Cardiac muscle cell (in vitro differentiated cells and primary cell): ENCODE measurements around the gene DPEP2. TPM values are rescaled to one million over a fixed set of nuclear protein-coding genes. Genes with fewer than 3 reads are reported as not detected.

Experiments
- DNase-seq, 2 donors: peaks; one replicate each; pipeline versions ENCODE4 v3.0.0 to v3.0.0-alpha.2; 2010 to 2017; ENCODE audit warnings: low read depth in 1 of 2, low spot score in 1 of 2
- H3K27ac ChIP-seq: fragments of 200-600 bp; sonication (generic); 2 replicates; pipeline ENCODE4 v1.5.1; 2016
- H3K27me3 ChIP-seq: fragments of 200-600 bp; sonication (generic); 2 replicates; pipeline ENCODE4 v1.6.0; 2016; ENCODE audit warnings: control low read depth
- H3K36me3 ChIP-seq: fragments of 200-600 bp; sonication (generic); 2 replicates; pipeline ENCODE4 v1.5.1; 2016; ENCODE audit warnings: control low read depth
- H3K4me1 ChIP-seq: fragments of 200-600 bp; sonication (generic); 2 replicates; pipeline ENCODE4 v1.8.1; 2017; ENCODE audit warnings: low read depth, mild to moderate bottlenecking, mixed run types
- H3K4me3 ChIP-seq: fragments of 200-600 bp; sonication (generic); 2 replicates; pipeline ENCODE4 v1.5.1; 2016; ENCODE audit warnings: mild to moderate bottlenecking
- H3K9me3 ChIP-seq: fragments of 200-600 bp; sonication (generic); 2 replicates; pipeline ENCODE4 v1.5.1; 2017; ENCODE audit warnings: low read depth, mild to moderate bottlenecking, control low read depth
- CTCF ChIP-seq: IDR thresholded peaks from 2 replicates; pipeline ENCODE4 v1.5.1; 2012; ENCODE audit warnings: low read depth, mild to moderate bottlenecking, low read length
- polyA plus RNA-seq: library from polyadenylated mRNA; unstranded; fragments of >200 nt; fragmentation: Nextera tagmentation; extraction: Ambion mirVana; gene quantifications from 2 replicates; pipeline ENCODE4 v1.2.1, GENCODE V29; 2016
- total RNA-seq: library from RNA; depleted of rRNA; stranded (reverse); fragments of >200 nt; gene quantifications from 2 replicates; pipeline ENCODE4 v1.2.3, GENCODE V29; 2016

The DPEP2 gene
- total and polyA plus RNA-seq, 2 experiments from 2014 or later: not detected

GRCh38 chr16:67946966-67947558, 52.2 kb downstream of the DPEP2 start:
- Histone ChIP-seq H3K9me3 (no peaks in the 10 kb centered on the region), H3K36me3 (peaks cover 50% of the 10 kb centered on the region), H3K4me3 (no peak overlapping the region), H3K27me3 (no peaks in the 10 kb centered on the region), H3K4me1 (no peaks in the 10 kb centered on the region), H3K27ac (no peak overlapping the region)
- DNase-seq: no peak
- TF ChIP-seq CTCF: no peak

GRCh38 chr16:67946128-67946569, 53.1 kb downstream of the DPEP2 start:
- DNase-seq: no peak
- Histone ChIP-seq H3K27ac (no peak overlapping the region), H3K4me1 (no peaks in the 10 kb centered on the region), H3K9me3 (no peaks in the 10 kb centered on the region), H3K27me3 (no peaks in the 10 kb centered on the region), H3K36me3 (peaks cover 42% of the 10 kb centered on the region), H3K4me3 (no peak overlapping the region)
- no peak for TF ChIP-seq CTCF

GRCh38 chr16:67945392-67945933, 53.8 kb downstream of the DPEP2 start:
- DNase-seq: no peak
- H3K9me3 ChIP-seq: no peaks in the 10 kb centered on the region
- TF ChIP-seq CTCF: no peak
- no peak overlapping the region for H3K4me3 ChIP-seq
- H3K4me1 ChIP-seq: no peaks in the 10 kb centered on the region
- no peaks in the 10 kb centered on the region for H3K27me3 ChIP-seq
- no peak overlapping the region for H3K27ac ChIP-seq
- H3K36me3 ChIP-seq: peaks cover 35% of the 10 kb centered on the region

- no peak overlapping the region for H3K27ac ChIP-seq
- H3K4me1 ChIP-seq: no peaks in the 10 kb centered on the region
- no peaks in the 10 kb centered on the region for H3K9me3 ChIP-seq
- no peak for TF ChIP-seq CTCF
- peaks cover 30% of the 10 kb centered on the region for H3K36me3 ChIP-seq
- H3K27me3 ChIP-seq: no peaks in the 10 kb centered on the region
- no peak for DNase-seq
- no peak overlapping the region for H3K4me3 ChIP-seq
These were observed 54.4 kb downstream of the DPEP2 start for GRCh38 chr16:67944690-67945391.

- no peak within 1 kb of the TSS for H3K4me3 ChIP-seq
- H3K27me3 ChIP-seq: no peaks in the 10 kb centered on the region
- H3K36me3 ChIP-seq: peaks cover 30% of the 10 kb centered on the region
- no peaks in the 10 kb centered on the region for H3K4me1 ChIP-seq
- peak in 1 of 2 donors; percentile 67 for DNase-seq
- no peaks in the 10 kb centered on the region for H3K9me3 ChIP-seq
- TF ChIP-seq CTCF: no peak
- H3K27ac ChIP-seq: no peak within 1 kb of the TSS
These were observed 55.4 kb downstream of the DPEP2 start, which contains the start of gene LCAT for GRCh38 chr16:67943619-67944504. LCAT (minus strand) TSS chr16:67944120; CDS start chr16:67944101, 19 bp downstream.
